AG10803 (cell line): ENCODE results near the gene GUSB.
"Not testable (repeated sequence)": the region's sequence is repeated elsewhere in the genome, so short reads cannot be mapped to it uniquely, and the experiment has no call there.

Source experiments
- DNase-seq: peaks from one replicate; pipeline ENCODE4 v3.0.0; 2010; ENCODE audit warnings: low read depth
- H3K4me3 ChIP-seq: 2 replicates; pipeline ENCODE4 v1.5.1; 2011; ENCODE audit warnings: mild to moderate bottlenecking, low read length, control low read depth
- CTCF ChIP-seq: conservative IDR thresholded peaks from 2 replicates; pipeline ENCODE4 v1.5.1; 2011; ENCODE audit warnings: mild to moderate bottlenecking, low read length, control low read depth, inconsistent platforms

Gene GUSB

GRCh38 chr7:65981965-65982792 is at the start of gene GUSB:
Gene GUSB (minus strand): TSS chr7:65982213. CDS start chr7:65982183, 30 bp downstream.
- H3K4me3 ChIP-seq: peak within 1 kb of the TSS; percentile 70
- DNase-seq: peak; percentile 77
- TF ChIP-seq CTCF: no peak

- DNase-seq, H3K4me3 ChIP-seq: not testable (repeated sequence)
Observed at GRCh38 chr7:66028342-66028741, 46.3 kb upstream of the GUSB start.

- H3K4me3 ChIP-seq: no peak overlapping the region
- no peak for TF ChIP-seq CTCF
- peak; percentile 42 for DNase-seq
Observed at GRCh38 chr7:66016131-66016461, 34.1 kb upstream of the GUSB start.

- no peak for DNase-seq
- TF ChIP-seq CTCF: no peak
- H3K4me3 ChIP-seq: no peak overlapping the region
Observed at GRCh38 chr7:66015440-66016130, 33.6 kb upstream of the GUSB start.

- H3K4me3 ChIP-seq: no peak overlapping the region
- TF ChIP-seq CTCF: peak; percentile 66
- DNase-seq: peak; percentile 62
Observed at GRCh38 chr7:66013938-66014337, 31.9 kb upstream of the GUSB start.

GRCh38 chr7:66007232-66007631 is 25.2 kb upstream of the GUSB start:
- no peak for TF ChIP-seq CTCF
- no peak for DNase-seq
- no peak overlapping the region for H3K4me3 ChIP-seq

GRCh38 chr7:66005115-66005671 is 23.2 kb upstream of the GUSB start:
- not testable (repeated sequence) for H3K4me3 ChIP-seq, DNase-seq

GRCh38 chr7:66000823-66001417 is 18.9 kb upstream of the GUSB start:
- H3K4me3 ChIP-seq, DNase-seq: not testable (repeated sequence)

- DNase-seq, H3K4me3 ChIP-seq: not testable (repeated sequence)
Observed at GRCh38 chr7:65994984-65995383, 13.0 kb upstream of the GUSB start.
